Spinal cord (tissue), 10 donors: ENCODE data around the gene BCL2. TPM values are rescaled to one million over a fixed set of nuclear protein-coding genes. Genes with fewer than 3 reads are reported as not detected.

Source experiments
- DNase-seq, 6 donors: peaks; one replicate each; pipeline versions ENCODE4 v3.0.0 to v3.0.0-alpha.2; 2013 to 2015; ENCODE audit warnings: low spot score in 6 of 6, low read depth in 4 of 6
- H3K27ac ChIP-seq: one replicate; pipeline ENCODE4 v1.5.1; 2013; ENCODE audit warnings: low read depth, low read length, control low read depth
- H3K27me3 ChIP-seq: one replicate; pipeline ENCODE4 v1.6.1; 2013; ENCODE audit warnings: low read length; ENCODE audit not compliant: control insufficient read depth, insufficient read depth
- H3K36me3 ChIP-seq: one replicate; pipeline ENCODE4 v1.6.1; 2013; ENCODE audit warnings: low read length; ENCODE audit not compliant: control insufficient read depth, insufficient read depth
- H3K4me1 ChIP-seq: one replicate; pipeline ENCODE4 v1.6.1; 2013; ENCODE audit warnings: low read length; ENCODE audit not compliant: control insufficient read depth, insufficient read depth
- H3K4me3 ChIP-seq: one replicate; pipeline ENCODE4 v1.5.1; 2013; ENCODE audit warnings: low read depth, low read length, control low read depth
- H3K9me3 ChIP-seq: one replicate; pipeline ENCODE4 v1.6.1; 2013; ENCODE audit warnings: low read length; ENCODE audit not compliant: control insufficient read depth, insufficient read depth
- WGBS: methylation state at CpG from one replicate; pipeline ENCODE4 v1.1.5; 2013; ENCODE audit warnings: missing lambda C conversion rate; ENCODE audit not compliant: insufficient coverage; 5-methylcytosine and 5-hydroxymethylcytosine counted together
- polyA plus RNA-seq, 2 donors: library from polyadenylated mRNA; unstranded; fragments of 120-200 nt; gene quantifications; one replicate each; pipeline ENCODE4 v1.2.1, GENCODE V29; 2013; ENCODE audit not compliant: insufficient read length in 2 of 2
- total RNA-seq, 2 donors: library from RNA; depleted of rRNA in 1 of 2; stranded (reverse); fragments of 120-200 nt in 1 of 2; fragments of >200 nt in 1 of 2; gene quantifications; one replicate each; pipeline versions ENCODE4 v1.2.3 to v1.2.4, GENCODE V29; 2013 to 2014
- donor health status: healthy.

The BCL2 gene
- total and polyA plus RNA-seq, 4 donors: 14.4 to 34.4 (median 23.7) TPM

- peaks cover 22% of the 10 kb centered on the region for H3K4me1 ChIP-seq
- no peak for DNase-seq
- no peaks in the 10 kb centered on the region for H3K36me3 ChIP-seq
- no peak overlapping the region for H3K27ac ChIP-seq
- WGBS: 100% methylated on average over 1 of the region's 6 CpGs
- H3K9me3 ChIP-seq: no peaks in the 10 kb centered on the region
- no peaks in the 10 kb centered on the region for H3K27me3 ChIP-seq
- no peak overlapping the region for H3K4me3 ChIP-seq
These were observed 160.8 kb downstream of the BCL2 start for GRCh38 chr18:63158676-63159291.

GRCh38 chr18:63158012-63158631 lies 161.4 kb downstream of the BCL2 start:
- Histone ChIP-seq H3K27me3 (no peaks in the 10 kb centered on the region), H3K4me3 (no peak overlapping the region), H3K27ac (no peak overlapping the region), H3K9me3 (no peaks in the 10 kb centered on the region), H3K4me1 (peaks cover 22% of the 10 kb centered on the region), H3K36me3 (no peaks in the 10 kb centered on the region)
- WGBS: 76% methylated on average over 7 of the region's 7 CpGs
- no peak for DNase-seq

- Histone ChIP-seq H3K9me3 (no peaks in the 10 kb centered on the region), H3K36me3 (no peaks in the 10 kb centered on the region), H3K27ac (no peak overlapping the region), H3K4me3 (no peak overlapping the region), H3K4me1 (peaks cover 22% of the 10 kb centered on the region), H3K27me3 (no peaks in the 10 kb centered on the region)
- DNase-seq: no peak
- 84% methylated on average over 4 of the region's 15 CpGs for WGBS
These were observed 162.1 kb downstream of the BCL2 start for GRCh38 chr18:63157293-63158011.

- H3K4me1 ChIP-seq: peaks cover 22% of the 10 kb centered on the region
- DNase-seq: peak in 2 of 6 donors; percentile 32 to 45
- no peaks in the 10 kb centered on the region for H3K27me3 ChIP-seq
- H3K27ac ChIP-seq: no peak overlapping the region
- H3K36me3 ChIP-seq: no peaks in the 10 kb centered on the region
- H3K4me3 ChIP-seq: no peak overlapping the region
- 66% methylated on average over 8 of the region's 14 CpGs for WGBS
- no peaks in the 10 kb centered on the region for H3K9me3 ChIP-seq
These were observed 163.4 kb downstream of the BCL2 start for GRCh38 chr18:63155910-63156773.

GRCh38 chr18:63155169-63155852 lies 164.3 kb downstream of the BCL2 start:
- no peak overlapping the region for H3K27ac ChIP-seq
- H3K4me3 ChIP-seq: no peak overlapping the region
- peaks cover 22% of the 10 kb centered on the region for H3K4me1 ChIP-seq
- peak in 2 of 6 donors; percentile 41 to 45 for DNase-seq
- no peaks in the 10 kb centered on the region for H3K36me3 ChIP-seq
- H3K9me3 ChIP-seq: no peaks in the 10 kb centered on the region
- H3K27me3 ChIP-seq: no peaks in the 10 kb centered on the region
- 63% methylated on average over 23 of the region's 23 CpGs for WGBS

GRCh38 chr18:63154350-63155152 lies 165.0 kb downstream of the BCL2 start:
- DNase-seq: no peak
- Histone ChIP-seq H3K4me3 (no peak overlapping the region), H3K36me3 (no peaks in the 10 kb centered on the region), H3K27me3 (no peaks in the 10 kb centered on the region), H3K4me1 (peaks cover 22% of the 10 kb centered on the region), H3K27ac (no peak overlapping the region), H3K9me3 (no peaks in the 10 kb centered on the region)
- 96% methylated on average over 9 of the region's 10 CpGs for WGBS

GRCh38 chr18:63152791-63153190 lies 166.8 kb downstream of the BCL2 start:
- DNase-seq: no peak
- Histone ChIP-seq H3K27ac (no peak overlapping the region), H3K9me3 (no peaks in the 10 kb centered on the region), H3K27me3 (no peaks in the 10 kb centered on the region), H3K4me1 (peaks cover 18% of the 10 kb centered on the region), H3K4me3 (no peak overlapping the region), H3K36me3 (no peaks in the 10 kb centered on the region)
- WGBS: 95% methylated on average over 5 of the region's 7 CpGs

GRCh38 chr18:63152096-63152495 lies 167.5 kb downstream of the BCL2 start:
- no CpG with 5 or more reads among the region's 3 CpGs for WGBS
- Histone ChIP-seq H3K27me3 (no peaks in the 10 kb centered on the region), H3K4me1 (peaks cover 21% of the 10 kb centered on the region), H3K9me3 (no peaks in the 10 kb centered on the region), H3K27ac (no peak overlapping the region), H3K36me3 (no peaks in the 10 kb centered on the region), H3K4me3 (no peak overlapping the region)
- no peak for DNase-seq
